HG02759 (cell line): ENCODE results near the gene CORO1A.
"Not testable (repeated sequence)": the region's sequence is repeated elsewhere in the genome, so short reads cannot be mapped to it uniquely, and the experiment has no call there.

Experiments
- ATAC-seq: cut with Tn5 transposase; IDR thresholded peaks from one replicate; pipeline ENCODE4 v1.9.1; 2021; ENCODE audit warnings: mild to moderate bottlenecking, moderate library complexity; ENCODE audit not compliant: unreplicated experiment

CORO1A gene

GRCh38 chr16:30199049-30199448 lies 15.6 kb downstream of the CORO1A start, which contains the start of gene SULT1A3:
Gene SULT1A3, plus strand, starts transcription at chr16:30199255. Its CDS starts 1,474 bp downstream, at chr16:30200729.
- not testable (repeated sequence) for ATAC-seq

GRCh38 chr16:30199608-30200343 lies 16.4 kb downstream of the CORO1A start:
- ATAC-seq = not testable (repeated sequence)

GRCh38 chr16:30205541-30206236 lies 22.3 kb downstream of the CORO1A start:
- not testable (repeated sequence) for ATAC-seq

- ATAC-seq = not testable (repeated sequence)
Observed at GRCh38 chr16:30206252-30206651, 22.9 kb downstream of the CORO1A start.

- not testable (repeated sequence) for ATAC-seq
Observed at GRCh38 chr16:30207063-30207704, 23.8 kb downstream of the CORO1A start.

GRCh38 chr16:30209032-30209431 lies 25.6 kb downstream of the CORO1A start:
- not testable (repeated sequence) for ATAC-seq

GRCh38 chr16:30211414-30211813 lies 28.0 kb downstream of the CORO1A start:
- ATAC-seq = not testable (repeated sequence)

GRCh38 chr16:30217082-30217481 lies 33.7 kb downstream of the CORO1A start:
- not testable (repeated sequence) for ATAC-seq
